Stimulated activated naive B cell treated with anti-CD40 and anti-IgM and Interleukin-4, amounts not matched to agents 10 μg/mL and 1 μg/mL and 100 μg/mL, for 72 hours (primary cell): ENCODE data around the gene ETS1.

Experiments used
- ATAC-seq, 2 donors: fragments of 150-1000 bp; cut with Tn5 transposase; replicated peaks; 2 replicates each; pipeline ENCODE4 v1.10.0; 2021; ENCODE audit warnings: moderate library complexity in 1 of 2
- DNase-seq: peaks from one replicate; pipeline ENCODE4 v3.0.0; 2021
- H3K27ac Mint-ChIP-seq: one replicate; pipeline ENCODE4 v1.8.0; 2022; ENCODE audit warnings: mild to moderate bottlenecking, mixed read lengths
- H3K27me3 Mint-ChIP-seq, 2 donors: one replicate each; pipeline ENCODE4 v1.8.0; 2022; ENCODE audit warnings: mixed read lengths in 2 of 2
- H3K36me3 Mint-ChIP-seq, 2 donors: one replicate each; pipeline ENCODE4 v1.8.0; 2022; ENCODE audit warnings: mixed read lengths in 2 of 2, mild to moderate bottlenecking in 1 of 2
- H3K4me1 Mint-ChIP-seq, 2 donors: one replicate each; pipeline ENCODE4 v1.8.0; 2022; ENCODE audit warnings: mixed read lengths in 2 of 2, mild to moderate bottlenecking in 1 of 2
- H3K4me3 Mint-ChIP-seq, 2 donors: one replicate each; pipeline ENCODE4 v1.8.0; 2022; ENCODE audit warnings: mild to moderate bottlenecking in 2 of 2, mixed read lengths in 2 of 2, moderate library complexity in 1 of 2
- H3K9me3 Mint-ChIP-seq, 2 donors: one replicate each; pipeline ENCODE4 v1.8.0; 2022; ENCODE audit warnings: mixed read lengths in 2 of 2, mild to moderate bottlenecking in 1 of 2

ETS1 gene

GRCh38 chr11:128522943-128523518, 64.3 kb downstream of the ETS1 start:
- H3K4me1 Mint-ChIP-seq, result peaks cover 30 to 63% of the 10 kb centered on the region in 2 donors
- H3K27me3 Mint-ChIP-seq, result no peaks in the 10 kb centered on the region
- peak overlapping the region; percentile 99 for H3K27ac Mint-ChIP-seq
- no peaks in the 10 kb centered on the region for H3K9me3 Mint-ChIP-seq
- H3K4me3 Mint-ChIP-seq, result peak overlapping the region; percentile 86 to 94
- H3K36me3 Mint-ChIP-seq, result peaks cover 15 to 18% of the 10 kb centered on the region in 2 donors
- ATAC-seq (peak; percentile 10 to 28), DNase-seq (peak; percentile 42)

GRCh38 chr11:128522055-128522942, 65.1 kb downstream of the ETS1 start:
- no peaks in the 10 kb centered on the region for H3K9me3 Mint-ChIP-seq
- H3K27ac Mint-ChIP-seq, result peak overlapping the region; percentile 99
- peaks cover 18 to 21% of the 10 kb centered on the region in 2 donors for H3K36me3 Mint-ChIP-seq
- H3K27me3 Mint-ChIP-seq, result no peaks in the 10 kb centered on the region
- H3K4me1 Mint-ChIP-seq, result peaks cover 31 to 63% of the 10 kb centered on the region in 2 donors
- ATAC-seq (peak; percentile 86 to 89), DNase-seq (peak; percentile 88)
- H3K4me3 Mint-ChIP-seq, result peak overlapping the region; percentile 86 to 94

- H3K4me1 Mint-ChIP-seq, result peaks cover 34 to 63% of the 10 kb centered on the region in 2 donors
- H3K4me3 Mint-ChIP-seq, result peak overlapping the region; percentile 86 to 94
- H3K9me3 Mint-ChIP-seq, result no peaks in the 10 kb centered on the region
- no peaks in the 10 kb centered on the region for H3K27me3 Mint-ChIP-seq
- DNase-seq (no peak), ATAC-seq (peak; percentile 17 to 26)
- H3K27ac Mint-ChIP-seq, result peak overlapping the region; percentile 99
- peaks cover 21 to 26% of the 10 kb centered on the region in 2 donors for H3K36me3 Mint-ChIP-seq
Observed at GRCh38 chr11:128521682-128522054, 65.7 kb downstream of the ETS1 start.

- H3K27ac Mint-ChIP-seq, result peak overlapping the region; percentile 99
- ATAC-seq (no peak), DNase-seq (no peak)
- H3K4me1 Mint-ChIP-seq, result peaks cover 39 to 66% of the 10 kb centered on the region in 2 donors
- no peaks in the 10 kb centered on the region for H3K27me3 Mint-ChIP-seq
- H3K4me3 Mint-ChIP-seq, result peak overlapping the region; percentile 86 to 94
- H3K9me3 Mint-ChIP-seq, result no peaks in the 10 kb centered on the region
- H3K36me3 Mint-ChIP-seq, result peaks cover 26 to 29% of the 10 kb centered on the region in 2 donors
Observed at GRCh38 chr11:128520888-128521681, 66.3 kb downstream of the ETS1 start.

- DNase-seq (no peak), ATAC-seq (no peak)
- no peaks in the 10 kb centered on the region for H3K27me3 Mint-ChIP-seq
- no peaks in the 10 kb centered on the region for H3K9me3 Mint-ChIP-seq
- peaks cover 43 to 74% of the 10 kb centered on the region in 2 donors for H3K4me1 Mint-ChIP-seq
- peaks cover 27 to 36% of the 10 kb centered on the region in 2 donors for H3K36me3 Mint-ChIP-seq
- peak overlapping the region; percentile 99 for H3K27ac Mint-ChIP-seq
- peak overlapping the region; percentile 86 to 94 for H3K4me3 Mint-ChIP-seq
Observed at GRCh38 chr11:128520206-128520887, 67.0 kb downstream of the ETS1 start.

GRCh38 chr11:128519338-128519737, 68.0 kb downstream of the ETS1 start:
- peak overlapping the region; percentile 80 for H3K27ac Mint-ChIP-seq
- no peaks in the 10 kb centered on the region for H3K9me3 Mint-ChIP-seq
- peaks cover 28 to 38% of the 10 kb centered on the region in 2 donors for H3K36me3 Mint-ChIP-seq
- H3K4me1 Mint-ChIP-seq, result peaks cover 50 to 84% of the 10 kb centered on the region in 2 donors
- no peak for ATAC-seq
- no peak for DNase-seq
- H3K4me3 Mint-ChIP-seq, result peak overlapping the region; percentile 71 to 80
- H3K27me3 Mint-ChIP-seq, result no peaks in the 10 kb centered on the region

GRCh38 chr11:128518493-128519207, 68.7 kb downstream of the ETS1 start:
- H3K27me3 Mint-ChIP-seq, result no peaks in the 10 kb centered on the region
- peak overlapping the region; percentile 80 for H3K27ac Mint-ChIP-seq
- peaks cover 52 to 83% of the 10 kb centered on the region in 2 donors for H3K4me1 Mint-ChIP-seq
- H3K9me3 Mint-ChIP-seq, result no peaks in the 10 kb centered on the region
- peak overlapping the region; percentile 71 to 80 for H3K4me3 Mint-ChIP-seq
- DNase-seq (no peak), ATAC-seq (no peak)
- peaks cover 31 to 43% of the 10 kb centered on the region in 2 donors for H3K36me3 Mint-ChIP-seq

GRCh38 chr11:128517451-128518230, 69.7 kb downstream of the ETS1 start:
- DNase-seq (no peak), ATAC-seq (no peak)
- no peaks in the 10 kb centered on the region for H3K27me3 Mint-ChIP-seq
- H3K27ac Mint-ChIP-seq, result peak overlapping the region; percentile 76
- H3K4me1 Mint-ChIP-seq, result peaks cover 48 to 83% of the 10 kb centered on the region in 2 donors
- no peaks in the 10 kb centered on the region for H3K9me3 Mint-ChIP-seq
- H3K4me3 Mint-ChIP-seq, result peak overlapping the region; percentile 71 to 80
- peaks cover 36 to 53% of the 10 kb centered on the region in 2 donors for H3K36me3 Mint-ChIP-seq

- no peak for ATAC-seq
Observed at GRCh38 chr11:128516886-128517285, 70.5 kb downstream of the ETS1 start.

GRCh38 chr11:128515826-128516778, 71.3 kb downstream of the ETS1 start:
- DNase-seq, result no peak
- Mint-ChIP-seq H3K4me1 (peaks cover 58 to 89% of the 10 kb centered on the region in 2 donors), H3K27me3 (no peaks in the 10 kb centered on the region), H3K27ac (peak overlapping the region; percentile 83), H3K4me3 (peak overlapping the region; percentile 39 to 80), H3K9me3 (no peaks in the 10 kb centered on the region), H3K36me3 (peaks cover 39 to 62% of the 10 kb centered on the region in 2 donors)
- no peak for ATAC-seq

More at GRCh38 chr11:128516886-128517285, 70.5 kb downstream of the ETS1 start:
- H3K4me3 Mint-ChIP-seq, result peak overlapping the region; percentile 71 to 80
- H3K27me3 Mint-ChIP-seq, result no peaks in the 10 kb centered on the region
- peak overlapping the region; percentile 44 for H3K27ac Mint-ChIP-seq
- peaks cover 55 to 88% of the 10 kb centered on the region in 2 donors for H3K4me1 Mint-ChIP-seq
- H3K36me3 Mint-ChIP-seq, result peaks cover 44 to 61% of the 10 kb centered on the region in 2 donors
- no peak for DNase-seq
- H3K9me3 Mint-ChIP-seq, result no peaks in the 10 kb centered on the region

GRCh38 chr11:128515086-128515485, 72.3 kb downstream of the ETS1 start:
- H3K4me1 Mint-ChIP-seq, result peaks cover 62 to 88% of the 10 kb centered on the region in 2 donors
- ATAC-seq, result no peak
- peaks cover 32 to 59% of the 10 kb centered on the region in 2 donors for H3K36me3 Mint-ChIP-seq
- no peaks in the 10 kb centered on the region for H3K27me3 Mint-ChIP-seq
- H3K27ac Mint-ChIP-seq, result peak overlapping the region; percentile 70
- H3K9me3 Mint-ChIP-seq, result no peaks in the 10 kb centered on the region
- no peak for DNase-seq
- peak overlapping the region; percentile 7 to 39 for H3K4me3 Mint-ChIP-seq
